Astrocyte (in vitro differentiated cells and primary cell): ENCODE results near the gene HDX. TPM values are rescaled to one million over a fixed set of nuclear protein-coding genes. Genes with fewer than 3 reads are reported as not detected.
A peak's percentile ranks its signal among the peaks of the same experiment; 100 is the strongest.

ENCODE experiments used
- DNase-seq: peaks from one replicate; pipeline ENCODE4 v3.0.0-alpha.2; 2010; ENCODE audit warnings: low read depth
- FAIRE-seq: peaks from 2 replicates; lab custom pipeline; 2011; peaks lifted over from hg19 to GRCh38; lab: Jason Lieb, UNC
- H2AFZ ChIP-seq: 2 replicates; pipeline ENCODE4 v1.6.0; 2012; ENCODE audit warnings: low read depth, low read length, inconsistent platforms
- H3K27ac ChIP-seq: 2 replicates; pipeline ENCODE4 v1.5.1; 2011; ENCODE audit warnings: low read depth, low read length, inconsistent platforms
- H3K27me3 ChIP-seq: 2 replicates; pipeline ENCODE4 v1.6.0; 2011; ENCODE audit warnings: low read length, inconsistent platforms; ENCODE audit not compliant: insufficient read depth
- H3K36me3 ChIP-seq: 2 replicates; pipeline ENCODE4 v1.5.1; 2011; ENCODE audit warnings: low read length, inconsistent platforms; ENCODE audit not compliant: insufficient read depth
- H3K4me1 ChIP-seq: 2 replicates; pipeline ENCODE4 v1.5.1; 2011; ENCODE audit warnings: low read length, inconsistent platforms; ENCODE audit not compliant: insufficient read depth
- H3K4me2 ChIP-seq: 2 replicates; pipeline ENCODE4 v1.6.0; 2012; ENCODE audit warnings: low read length, inconsistent platforms
- H3K4me3 ChIP-seq: 2 replicates; pipeline ENCODE4 v1.5.1; 2011; ENCODE audit warnings: low read depth, mild to moderate bottlenecking, low read length, inconsistent platforms; ENCODE audit not compliant: insufficient read depth
- H3K79me2 ChIP-seq: 2 replicates; pipeline ENCODE4 v1.6.0; 2012; ENCODE audit warnings: mild to moderate bottlenecking, low read length, inconsistent platforms; ENCODE audit not compliant: insufficient read depth
- H3K9ac ChIP-seq: 2 replicates; pipeline ENCODE4 v1.6.0; 2012; ENCODE audit warnings: mild to moderate bottlenecking, low read length, inconsistent platforms
- H3K9me3 ChIP-seq: 2 replicates; pipeline ENCODE4 v1.5.1; 2012; ENCODE audit warnings: low read depth, mild to moderate bottlenecking, low read length, inconsistent platforms; ENCODE audit not compliant: insufficient read depth
- H4K20me1 ChIP-seq: 2 replicates; pipeline ENCODE4 v1.6.0; 2012; ENCODE audit warnings: low read length, inconsistent platforms; ENCODE audit not compliant: insufficient read depth
- H3K27ac Mint-ChIP-seq: one replicate; pipeline ENCODE4 v1.8.0; 2021; ENCODE audit warnings: mild to moderate bottlenecking, mixed read lengths; ENCODE audit not compliant: unreplicated experiment
- H3K27me3 Mint-ChIP-seq: one replicate; pipeline ENCODE4 v1.8.0; 2021; ENCODE audit warnings: low read depth, mixed read lengths; ENCODE audit not compliant: unreplicated experiment
- H3K36me3 Mint-ChIP-seq: one replicate; pipeline ENCODE4 v1.8.0; 2021; ENCODE audit warnings: low read depth, mixed read lengths; ENCODE audit not compliant: unreplicated experiment
- H3K4me1 Mint-ChIP-seq: one replicate; pipeline ENCODE4 v1.8.0; 2021; ENCODE audit warnings: low read depth, mixed read lengths; ENCODE audit not compliant: unreplicated experiment
- H3K4me3 Mint-ChIP-seq: one replicate; pipeline ENCODE4 v1.8.0; 2021; ENCODE audit warnings: mild to moderate bottlenecking, moderate library complexity, mixed read lengths; ENCODE audit not compliant: unreplicated experiment
- H3K9me3 Mint-ChIP-seq: one replicate; pipeline ENCODE4 v1.8.0; 2021; ENCODE audit warnings: mild to moderate bottlenecking, mixed read lengths; ENCODE audit not compliant: unreplicated experiment
- CTCF ChIP-seq: IDR thresholded peaks from 2 replicates; pipeline ENCODE4 v1.5.1; 2011; ENCODE audit warnings: low read depth, mild to moderate bottlenecking, inconsistent platforms, low read length, moderate library complexity; ENCODE audit not compliant: insufficient read depth
- EZH2 ChIP-seq: IDR thresholded peaks from 2 replicates; pipeline ENCODE4 v1.6.1; 2012; ENCODE audit warnings: mild to moderate bottlenecking, low read length, inconsistent platforms; ENCODE audit not compliant: insufficient read depth
- total RNA-seq: library from RNA; stranded (reverse); gene quantifications from 2 replicates; pipeline ENCODE4 v1.2.1, GENCODE V29; 2021

HDX gene
- total RNA-seq, 1 donor from 2014 or later: 9.9 TPM

- H3K79me2 ChIP-seq: no peaks in the 10 kb centered on the region
- Mint-ChIP-seq H3K27ac (no peak overlapping the region), H3K4me1 (peaks cover 5% of the 10 kb centered on the region), H3K4me3 (no peak overlapping the region), H3K9me3 (peaks cover 5% of the 10 kb centered on the region), H3K36me3 (peaks cover 8% of the 10 kb centered on the region), H3K27me3 (no peaks in the 10 kb centered on the region)
- H3K4me2 ChIP-seq: no peak overlapping the region
- DNase-seq (no peak), FAIRE-seq (peak; percentile 93)
- TF ChIP-seq CTCF: no peak
- TF ChIP-seq EZH2: no peak
- H3K27me3 ChIP-seq: no peaks in the 10 kb centered on the region
- H3K9me3 ChIP-seq: no peaks in the 10 kb centered on the region
- no peak overlapping the region for H2AFZ ChIP-seq
- no peaks in the 10 kb centered on the region for H3K36me3 ChIP-seq
- no peak overlapping the region for H3K4me3 ChIP-seq
- H4K20me1 ChIP-seq: no peaks in the 10 kb centered on the region
- H3K27ac ChIP-seq: no peak overlapping the region
- no peaks in the 10 kb centered on the region for H3K4me1 ChIP-seq
- H3K9ac ChIP-seq: no peak overlapping the region
Measured at GRCh38 chrX:84488426-84488825, 13.8 kb downstream of the HDX start.

GRCh38 chrX:84487365-84488353 is 14.6 kb downstream of the HDX start:
- H3K27ac Mint-ChIP-seq: no peak overlapping the region
- H3K9ac ChIP-seq: no peak overlapping the region
- H3K4me1 ChIP-seq: no peaks in the 10 kb centered on the region
- peaks cover 5% of the 10 kb centered on the region for H3K9me3 Mint-ChIP-seq
- H3K79me2 ChIP-seq: no peaks in the 10 kb centered on the region
- peaks cover 8% of the 10 kb centered on the region for H3K36me3 Mint-ChIP-seq
- no peak overlapping the region for H3K4me3 Mint-ChIP-seq
- no peaks in the 10 kb centered on the region for H3K9me3 ChIP-seq
- H3K27ac ChIP-seq: no peak overlapping the region
- H4K20me1 ChIP-seq: no peaks in the 10 kb centered on the region
- H3K36me3 ChIP-seq: no peaks in the 10 kb centered on the region
- H3K27me3 ChIP-seq: no peaks in the 10 kb centered on the region
- TF ChIP-seq CTCF (no peak), EZH2 (no peak)
- no peak overlapping the region for H2AFZ ChIP-seq
- H3K4me3 ChIP-seq: no peak overlapping the region
- H3K4me1 Mint-ChIP-seq: peaks cover 5% of the 10 kb centered on the region
- DNase-seq (no peak), FAIRE-seq (no peak)
- H3K27me3 Mint-ChIP-seq: no peaks in the 10 kb centered on the region
- H3K4me2 ChIP-seq: no peak overlapping the region

GRCh38 chrX:84479086-84479485 is 23.2 kb downstream of the HDX start:
- H3K36me3 Mint-ChIP-seq: peaks cover 15% of the 10 kb centered on the region
- Histone ChIP-seq H3K27ac (no peak overlapping the region), H3K4me2 (no peak overlapping the region), H3K36me3 (no peaks in the 10 kb centered on the region), H2AFZ (no peak overlapping the region), H4K20me1 (no peaks in the 10 kb centered on the region), H3K27me3 (no peaks in the 10 kb centered on the region), H3K79me2 (no peaks in the 10 kb centered on the region), H3K4me3 (no peak overlapping the region), H3K4me1 (no peaks in the 10 kb centered on the region), H3K9ac (no peak overlapping the region), H3K9me3 (no peaks in the 10 kb centered on the region)
- no peak overlapping the region for H3K27ac Mint-ChIP-seq
- peaks cover 10% of the 10 kb centered on the region for H3K9me3 Mint-ChIP-seq
- no peak overlapping the region for H3K4me3 Mint-ChIP-seq
- no peaks in the 10 kb centered on the region for H3K27me3 Mint-ChIP-seq
- TF ChIP-seq CTCF (no peak), EZH2 (no peak)
- FAIRE-seq: no peak
- DNase-seq: no peak
- no peaks in the 10 kb centered on the region for H3K4me1 Mint-ChIP-seq
